Panc1 (cell line): ENCODE measurements around the gene DNAJB7. TPM values are rescaled to one million over a fixed set of nuclear protein-coding genes. Genes with fewer than 3 reads are reported as not detected.
A peak's percentile ranks its signal among the peaks of the same experiment; 100 is the strongest.

Experiments
- ATAC-seq: fragments of 200-7000 bp; cut with Tn5 transposase; 2 replicates; pipeline ENCODE4 v1.9.1; 2020; ENCODE audit warnings: mild to moderate bottlenecking, moderate library complexity
- BruUV-seq: library from RNA; stranded (reverse); fragments of 400-500 nt; replicated peaks from 2 replicates; lab custom pipeline; 2021; lab: Mats Ljungman, UMichigan
- CTCF ChIA-PET: fragments of 300-600 bp; sonication (Branson Sonifier 250); formaldehyde crosslinking; loops from one replicate; lab custom pipeline; 2022; ENCODE audit warnings: antibody characterized with exemption; lab: Charles Lee
- POLR2A ChIA-PET: fragments of 300-600 bp; sonication (Branson Sonifier 250); formaldehyde crosslinking; loops from one replicate; lab custom pipeline; 2022; ENCODE audit warnings: antibody characterized with exemption; lab: Charles Lee
- DNase-seq: peaks from one replicate; pipeline ENCODE4 v3.0.0-alpha.2; 2010; ENCODE audit warnings: low read depth, low spot score
- H3K27ac ChIP-seq: 2 replicates; pipeline ENCODE4 v1.5.1; 2011; ENCODE audit warnings: mild to moderate bottlenecking, low read length, inconsistent platforms
- H3K27me3 ChIP-seq: fragments of 200-500 bp; sonication (Bioruptor generic); 2 replicates; pipeline ENCODE4 v1.6.0; 2014; ENCODE audit warnings: low read length, inconsistent platforms; ENCODE audit not compliant: control insufficient read depth, insufficient read depth
- H3K36me3 ChIP-seq: fragments of 200-500 bp; sonication (Bioruptor generic); 2 replicates; pipeline ENCODE4 v1.5.1; 2014; ENCODE audit warnings: inconsistent platforms, mild to moderate bottlenecking, low read length, moderate library complexity; ENCODE audit not compliant: control insufficient read depth, insufficient read depth
- H3K4me1 ChIP-seq: 2 replicates; pipeline ENCODE4 v1.5.1; 2011; ENCODE audit warnings: inconsistent platforms, mild to moderate bottlenecking, low read length, moderate library complexity; ENCODE audit not compliant: control insufficient read depth, insufficient read depth
- H3K4me3 ChIP-seq, 2 experiments: 2 replicates each; pipeline ENCODE4 v1.5.1; 2011 to 2012; ENCODE audit warnings: low read depth in 2 of 2, low read length in 2 of 2, mild to moderate bottlenecking in 2 of 2, inconsistent platforms in 1 of 2, moderate library complexity in 1 of 2
- H3K9me3 ChIP-seq: fragments of 200-500 bp; sonication (Bioruptor generic); 2 replicates; pipeline ENCODE4 v1.5.1; 2014; ENCODE audit warnings: low read depth, mild to moderate bottlenecking, inconsistent platforms, low read length, moderate library complexity; ENCODE audit not compliant: control insufficient read depth, insufficient read depth
- POLR2AphosphoS5 ChIP-seq: IDR thresholded peaks from 2 replicates; pipeline ENCODE4 v1.6.1; 2012; ENCODE audit warnings: mild to moderate bottlenecking, low read depth, low read length, moderate library complexity
- SIN3A ChIP-seq: IDR thresholded peaks from 2 replicates; pipeline ENCODE4 v1.6.1; 2012; ENCODE audit warnings: low read depth, mild to moderate bottlenecking, low read length, moderate library complexity, borderline replicate concordance; ENCODE audit not compliant: insufficient read depth
- TCF7L2 ChIP-seq: IDR thresholded peaks from 2 replicates; pipeline ENCODE4 v1.6.1; 2011; ENCODE audit warnings: mild to moderate bottlenecking, low read depth, low read length, inconsistent platforms
- in situ Hi-C: cut with HindIII; loops from 2 replicates; pipeline ENCODE4 v1.10.0; 2016; ENCODE audit warnings: low sequenced_read_pairs, low pct_unique_long_range_greater_than_20kb
- intact Hi-C: fragments of 100-400 bp; cut with micrococcal nuclease; formaldehyde crosslinking; loops from one replicate; pipeline ENCODE4 v1.10.0; 2022; ENCODE audit not compliant: unreplicated experiment
- total RNA-seq: library from RNA; stranded (reverse); gene quantifications from one replicate; pipeline ENCODE4 v1.2.1, GENCODE V29; 2021; ENCODE audit not compliant: unreplicated experiment
- TF ChIP-seq, protein P1 (sequence below), 2 experiments: IDR thresholded peaks; 2 replicates each; pipeline ENCODE4 v1.6.1; 2011 to 2012; ENCODE audit warnings: low read depth in 2 of 2, control low read depth in 1 of 2, low read length in 1 of 2, mild to moderate bottlenecking in 1 of 2, moderate library complexity in 1 of 2; ENCODE audit not compliant: insufficient read depth in 1 of 2
- TF ChIP-seq, protein P2 (sequence below): fragments of 450-650 bp; IDR thresholded peaks from 2 replicates; pipeline ENCODE4 v1.5.1; 2017; ENCODE audit warnings: mild to moderate bottlenecking

The DNAJB7 gene
- total RNA-seq, 1 experiment from 2014 or later, result not detected

DNA sequence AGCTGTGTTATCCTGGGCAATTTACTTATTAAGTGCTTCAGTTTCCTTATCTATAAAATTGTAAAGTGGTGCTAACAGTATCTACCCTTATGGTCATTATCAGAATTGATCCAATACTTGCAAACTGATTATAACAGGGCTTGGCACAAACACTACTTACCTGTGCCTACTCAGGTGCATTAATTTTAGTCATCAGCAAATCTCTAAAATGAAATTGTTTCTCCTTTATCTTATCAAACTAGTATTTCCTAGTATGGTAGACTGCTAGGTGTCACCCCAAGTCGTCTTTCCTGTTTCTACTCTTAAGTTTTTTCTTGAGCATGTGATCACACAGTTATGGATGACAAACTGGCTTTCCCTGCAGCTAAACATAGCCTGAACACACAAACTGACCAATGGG, 38.5 kb downstream of the DNAJB7 start:
- no peak for ATAC-seq
- intact Hi-C loops, result no loop called here
- Histone ChIP-seq H3K9me3 (no peaks in the 10 kb centered on the region), H3K4me3 (no peak overlapping the region), H3K27me3 (no peaks in the 10 kb centered on the region), H3K36me3 (peaks cover 8% of the 10 kb centered on the region), H3K4me1 (peaks cover 13% of the 10 kb centered on the region), H3K27ac (no peak overlapping the region)
- CTCF ChIA-PET, result no interaction called here
- no TSS peak for BruUV-seq
- in situ Hi-C loops, result no loop called here
- no peak for DNase-seq
- TF ChIP-seq POLR2AphosphoS5 (no peak), TCF7L2 (no peak), SIN3A (no peak)
- TF ChIP-seq, protein P1, sequence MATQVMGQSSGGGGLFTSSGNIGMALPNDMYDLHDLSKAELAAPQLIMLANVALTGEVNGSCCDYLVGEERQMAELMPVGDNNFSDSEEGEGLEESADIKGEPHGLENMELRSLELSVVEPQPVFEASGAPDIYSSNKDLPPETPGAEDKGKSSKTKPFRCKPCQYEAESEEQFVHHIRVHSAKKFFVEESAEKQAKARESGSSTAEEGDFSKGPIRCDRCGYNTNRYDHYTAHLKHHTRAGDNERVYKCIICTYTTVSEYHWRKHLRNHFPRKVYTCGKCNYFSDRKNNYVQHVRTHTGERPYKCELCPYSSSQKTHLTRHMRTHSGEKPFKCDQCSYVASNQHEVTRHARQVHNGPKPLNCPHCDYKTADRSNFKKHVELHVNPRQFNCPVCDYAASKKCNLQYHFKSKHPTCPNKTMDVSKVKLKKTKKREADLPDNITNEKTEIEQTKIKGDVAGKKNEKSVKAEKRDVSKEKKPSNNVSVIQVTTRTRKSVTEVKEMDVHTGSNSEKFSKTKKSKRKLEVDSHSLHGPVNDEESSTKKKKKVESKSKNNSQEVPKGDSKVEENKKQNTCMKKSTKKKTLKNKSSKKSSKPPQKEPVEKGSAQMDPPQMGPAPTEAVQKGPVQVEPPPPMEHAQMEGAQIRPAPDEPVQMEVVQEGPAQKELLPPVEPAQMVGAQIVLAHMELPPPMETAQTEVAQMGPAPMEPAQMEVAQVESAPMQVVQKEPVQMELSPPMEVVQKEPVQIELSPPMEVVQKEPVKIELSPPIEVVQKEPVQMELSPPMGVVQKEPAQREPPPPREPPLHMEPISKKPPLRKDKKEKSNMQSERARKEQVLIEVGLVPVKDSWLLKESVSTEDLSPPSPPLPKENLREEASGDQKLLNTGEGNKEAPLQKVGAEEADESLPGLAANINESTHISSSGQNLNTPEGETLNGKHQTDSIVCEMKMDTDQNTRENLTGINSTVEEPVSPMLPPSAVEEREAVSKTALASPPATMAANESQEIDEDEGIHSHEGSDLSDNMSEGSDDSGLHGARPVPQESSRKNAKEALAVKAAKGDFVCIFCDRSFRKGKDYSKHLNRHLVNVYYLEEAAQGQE (IDR thresholded peaks at IDR 0.05; ENCODE audit: insufficient read depth in 1 of 2, low read depth in 2 of 2, low read length in 1 of 2), result no peak
- TF ChIP-seq, protein P2, sequence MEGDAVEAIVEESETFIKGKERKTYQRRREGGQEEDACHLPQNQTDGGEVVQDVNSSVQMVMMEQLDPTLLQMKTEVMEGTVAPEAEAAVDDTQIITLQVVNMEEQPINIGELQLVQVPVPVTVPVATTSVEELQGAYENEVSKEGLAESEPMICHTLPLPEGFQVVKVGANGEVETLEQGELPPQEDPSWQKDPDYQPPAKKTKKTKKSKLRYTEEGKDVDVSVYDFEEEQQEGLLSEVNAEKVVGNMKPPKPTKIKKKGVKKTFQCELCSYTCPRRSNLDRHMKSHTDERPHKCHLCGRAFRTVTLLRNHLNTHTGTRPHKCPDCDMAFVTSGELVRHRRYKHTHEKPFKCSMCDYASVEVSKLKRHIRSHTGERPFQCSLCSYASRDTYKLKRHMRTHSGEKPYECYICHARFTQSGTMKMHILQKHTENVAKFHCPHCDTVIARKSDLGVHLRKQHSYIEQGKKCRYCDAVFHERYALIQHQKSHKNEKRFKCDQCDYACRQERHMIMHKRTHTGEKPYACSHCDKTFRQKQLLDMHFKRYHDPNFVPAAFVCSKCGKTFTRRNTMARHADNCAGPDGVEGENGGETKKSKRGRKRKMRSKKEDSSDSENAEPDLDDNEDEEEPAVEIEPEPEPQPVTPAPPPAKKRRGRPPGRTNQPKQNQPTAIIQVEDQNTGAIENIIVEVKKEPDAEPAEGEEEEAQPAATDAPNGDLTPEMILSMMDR, result no peak
- POLR2A ChIA-PET, result interaction anchor here (0.6 kb wide), 1 partner anchor 587 kb away, joined by 3 read pairs; no protein-coding TSS in a partner anchor

DNA sequence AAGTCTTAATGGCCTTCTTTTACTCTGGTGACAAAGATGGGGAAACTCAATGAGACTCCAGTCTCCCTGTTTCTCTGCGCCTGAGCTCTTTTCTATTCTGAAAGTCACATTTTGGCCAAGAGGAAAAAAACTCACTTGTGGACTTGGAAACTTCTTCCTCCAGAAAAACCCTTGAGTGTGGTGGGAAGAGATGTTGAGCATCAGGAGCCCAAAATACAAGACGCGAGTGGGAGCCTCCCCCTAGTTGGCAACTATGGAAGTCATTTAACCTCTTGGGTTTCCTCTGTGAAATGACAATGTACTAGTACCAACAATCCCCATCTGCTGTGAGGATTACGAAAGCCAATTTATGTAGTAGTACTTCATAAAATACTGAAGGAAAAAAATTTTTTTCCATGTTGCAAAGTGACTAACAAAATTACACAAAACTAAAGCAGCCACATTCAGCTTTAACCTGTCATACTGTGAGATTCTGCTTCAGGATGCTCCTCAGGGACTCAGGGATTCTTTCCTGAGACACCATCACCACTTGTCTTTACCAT, 42.2 kb downstream of the DNAJB7 start:
- in situ Hi-C loops (no loop called here), intact Hi-C loops (no loop called here)
- DNase-seq (no peak), ATAC-seq (peak; percentile 25; the same call in 1 of the 2 replicates)
- H3K9me3 ChIP-seq, result no peaks in the 10 kb centered on the region
- H3K4me3 ChIP-seq, result peak overlapping the region; percentile 79 to 88
- TF ChIP-seq POLR2AphosphoS5, result no peak
- TF ChIP-seq, protein P1 (IDR thresholded peaks at IDR 0.05; ENCODE audit: insufficient read depth in 1 of 2, low read depth in 2 of 2, low read length in 1 of 2), result no peak
- TF ChIP-seq SIN3A, result no peak
- TF ChIP-seq, protein P2, result no peak
- H3K4me1 ChIP-seq, result peaks cover 13% of the 10 kb centered on the region
- no TSS peak for BruUV-seq
- peaks cover 3% of the 10 kb centered on the region for H3K36me3 ChIP-seq
- peak overlapping the region; percentile 92 for H3K27ac ChIP-seq
- CTCF ChIA-PET, result no interaction called here
- POLR2A ChIA-PET, result no interaction called here
- H3K27me3 ChIP-seq, result no peaks in the 10 kb centered on the region
